Fibroblast of villous mesenchyme (primary cell): ENCODE measurements around the gene SIRT7. TPM values are rescaled to one million over a fixed set of nuclear protein-coding genes. Genes with fewer than 3 reads are reported as not detected.

Experiments
- DNase-seq: peaks from one replicate; pipeline ENCODE4 v3.0.0-alpha.2; 2010; ENCODE audit warnings: low read depth
- H3K4me3 ChIP-seq: 2 replicates; pipeline ENCODE4 v1.5.1; 2011; ENCODE audit warnings: low read depth, mild to moderate bottlenecking, low read length
- total RNA-seq: library from RNA; depleted of rRNA; stranded (reverse); fragments of >200 nt; gene quantifications from 2 replicates; pipeline ENCODE4 v1.2.3, GENCODE V29; 2012
- TF ChIP-seq, protein P1 (sequence below): IDR thresholded peaks from 2 replicates; pipeline ENCODE4 v1.5.1; 2012; ENCODE audit warnings: low read depth, mild to moderate bottlenecking, low read length; ENCODE audit not compliant: insufficient read depth

Gene SIRT7
- total RNA-seq, 1 donor: 14.7 TPM

DNA sequence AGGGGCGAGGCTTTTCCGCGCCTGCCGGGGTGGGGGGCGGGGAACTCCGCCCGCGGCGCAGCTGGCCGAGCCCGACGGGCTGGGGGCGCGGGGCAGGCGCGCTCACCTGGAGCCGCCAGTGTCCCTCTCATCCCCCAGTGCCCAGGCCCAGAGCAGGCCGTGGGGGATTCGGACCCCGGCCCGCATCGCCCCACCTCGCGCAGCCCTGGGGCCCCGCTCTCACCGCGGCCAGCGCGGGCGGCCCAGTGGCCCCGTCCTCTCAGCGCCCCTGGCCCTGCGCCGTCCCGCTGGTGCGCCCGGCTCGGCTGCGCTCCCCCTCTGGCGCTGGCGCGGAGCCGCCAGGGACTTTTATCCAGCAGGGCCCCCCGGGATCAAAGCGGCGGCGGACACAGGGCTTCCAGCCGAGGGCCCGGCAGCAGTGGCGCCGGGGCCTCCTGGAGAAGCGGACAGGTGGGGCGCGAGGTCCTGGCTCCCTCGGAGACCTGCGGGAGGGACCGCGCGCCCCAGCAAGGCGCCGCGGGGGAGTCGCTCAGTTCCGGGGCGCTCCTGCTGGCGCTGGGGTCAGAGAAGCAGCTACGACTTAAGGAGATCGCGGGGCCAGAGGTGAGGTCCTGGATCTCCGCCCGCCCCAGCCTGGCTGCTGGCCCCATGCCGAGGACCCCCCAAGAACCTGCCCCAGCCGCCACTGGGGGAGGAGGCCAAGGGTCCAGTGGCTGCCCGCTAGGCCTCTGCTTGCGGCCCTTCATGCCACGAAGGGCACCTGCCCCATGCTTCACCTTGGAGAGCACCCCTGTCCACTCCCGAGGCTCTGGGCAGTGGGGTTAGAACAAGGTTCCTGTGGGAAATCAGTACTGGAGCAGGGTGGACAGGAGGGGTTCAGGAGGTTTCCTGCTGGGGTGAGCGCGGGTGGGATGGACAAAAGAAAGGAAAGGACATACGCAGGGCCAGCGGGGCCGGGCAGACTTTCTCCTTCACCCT lies 43.8 kb upstream of the SIRT7 start:
- no peak for DNase-seq
- TF ChIP-seq, protein P1, sequence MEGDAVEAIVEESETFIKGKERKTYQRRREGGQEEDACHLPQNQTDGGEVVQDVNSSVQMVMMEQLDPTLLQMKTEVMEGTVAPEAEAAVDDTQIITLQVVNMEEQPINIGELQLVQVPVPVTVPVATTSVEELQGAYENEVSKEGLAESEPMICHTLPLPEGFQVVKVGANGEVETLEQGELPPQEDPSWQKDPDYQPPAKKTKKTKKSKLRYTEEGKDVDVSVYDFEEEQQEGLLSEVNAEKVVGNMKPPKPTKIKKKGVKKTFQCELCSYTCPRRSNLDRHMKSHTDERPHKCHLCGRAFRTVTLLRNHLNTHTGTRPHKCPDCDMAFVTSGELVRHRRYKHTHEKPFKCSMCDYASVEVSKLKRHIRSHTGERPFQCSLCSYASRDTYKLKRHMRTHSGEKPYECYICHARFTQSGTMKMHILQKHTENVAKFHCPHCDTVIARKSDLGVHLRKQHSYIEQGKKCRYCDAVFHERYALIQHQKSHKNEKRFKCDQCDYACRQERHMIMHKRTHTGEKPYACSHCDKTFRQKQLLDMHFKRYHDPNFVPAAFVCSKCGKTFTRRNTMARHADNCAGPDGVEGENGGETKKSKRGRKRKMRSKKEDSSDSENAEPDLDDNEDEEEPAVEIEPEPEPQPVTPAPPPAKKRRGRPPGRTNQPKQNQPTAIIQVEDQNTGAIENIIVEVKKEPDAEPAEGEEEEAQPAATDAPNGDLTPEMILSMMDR: no peak

DNA sequence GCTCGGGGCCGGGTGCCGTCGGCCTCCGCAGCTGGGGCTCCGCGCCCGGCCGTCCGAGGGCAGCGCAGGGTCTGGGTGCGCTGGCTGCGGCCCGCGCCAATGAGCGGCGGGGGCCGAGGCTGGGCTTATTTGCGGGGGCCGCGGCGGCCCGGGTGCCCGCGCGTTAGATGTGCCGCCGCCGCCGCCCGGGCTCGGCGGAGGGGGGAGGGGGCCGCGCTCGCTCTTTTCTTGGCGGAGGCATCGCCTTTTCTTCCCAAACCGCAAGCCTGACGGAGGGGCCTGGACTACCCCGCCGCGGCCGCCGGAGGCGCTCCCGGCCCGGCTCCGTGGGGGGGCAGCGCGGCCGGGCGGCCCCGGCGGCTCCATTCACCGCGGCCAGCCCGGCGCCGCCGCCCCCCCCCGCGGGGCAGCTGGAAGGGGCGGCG lies 43.1 kb upstream of the SIRT7 start, which contains the start of gene NOTUM:
Gene NOTUM, minus strand, starts transcription at position 101 of the 425 bp plus-strand sequence. CDS start 278 bp downstream, outside the sequence.
- DNase-seq: peak; percentile 26
- peak within 1 kb of the TSS; percentile 52 for H3K4me3 ChIP-seq
- TF ChIP-seq, protein P1: peak; percentile 21

More for the DNA sequence above, 43.8 kb upstream of the SIRT7 start:
- no peak overlapping the region for H3K4me3 ChIP-seq

DNA sequence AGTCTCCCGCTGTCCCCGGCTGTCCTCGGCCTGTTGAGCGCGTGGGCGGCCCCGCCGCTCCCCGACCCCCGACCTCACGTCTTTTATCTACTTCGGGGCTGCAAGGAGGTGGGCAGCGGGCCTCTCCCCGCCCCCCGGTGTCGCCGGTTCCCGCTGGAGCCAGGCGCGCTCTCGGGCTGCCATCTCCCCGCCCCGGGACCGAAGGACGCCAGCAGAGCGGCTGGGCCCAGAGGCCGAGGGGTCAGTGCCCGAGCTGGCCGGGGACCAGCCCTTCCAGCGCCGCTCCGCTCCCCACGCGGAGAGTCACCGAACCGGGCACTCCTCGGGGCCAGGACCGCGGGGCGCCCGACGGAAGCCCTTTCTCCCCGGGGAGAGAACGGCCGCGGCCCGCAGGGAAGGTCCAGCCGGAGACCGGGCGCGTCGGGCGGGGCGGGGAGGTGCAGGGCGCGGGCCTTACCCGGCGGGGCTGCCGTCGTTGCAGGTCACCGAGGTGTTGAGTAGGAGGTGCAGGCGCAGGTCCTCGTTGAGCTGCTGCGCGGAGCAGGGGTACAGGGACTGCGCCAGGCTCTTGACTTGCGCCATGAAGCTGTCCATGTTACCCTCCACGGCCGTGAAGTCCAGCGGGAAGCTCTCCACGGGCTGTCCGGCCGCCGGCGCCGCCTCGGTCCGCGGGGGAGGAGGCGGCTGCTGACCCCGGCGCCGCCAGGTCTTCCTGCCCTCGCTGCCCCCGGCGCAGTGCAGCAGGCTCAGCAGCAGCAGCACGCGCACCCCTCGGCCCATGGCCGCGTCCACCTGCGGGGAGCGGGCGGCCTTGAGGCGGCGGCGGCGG lies 42.4 kb upstream of the SIRT7 start:
- peak overlapping the region; percentile 52 for H3K4me3 ChIP-seq
- TF ChIP-seq, protein P1: no peak
- DNase-seq: no peak

DNA sequence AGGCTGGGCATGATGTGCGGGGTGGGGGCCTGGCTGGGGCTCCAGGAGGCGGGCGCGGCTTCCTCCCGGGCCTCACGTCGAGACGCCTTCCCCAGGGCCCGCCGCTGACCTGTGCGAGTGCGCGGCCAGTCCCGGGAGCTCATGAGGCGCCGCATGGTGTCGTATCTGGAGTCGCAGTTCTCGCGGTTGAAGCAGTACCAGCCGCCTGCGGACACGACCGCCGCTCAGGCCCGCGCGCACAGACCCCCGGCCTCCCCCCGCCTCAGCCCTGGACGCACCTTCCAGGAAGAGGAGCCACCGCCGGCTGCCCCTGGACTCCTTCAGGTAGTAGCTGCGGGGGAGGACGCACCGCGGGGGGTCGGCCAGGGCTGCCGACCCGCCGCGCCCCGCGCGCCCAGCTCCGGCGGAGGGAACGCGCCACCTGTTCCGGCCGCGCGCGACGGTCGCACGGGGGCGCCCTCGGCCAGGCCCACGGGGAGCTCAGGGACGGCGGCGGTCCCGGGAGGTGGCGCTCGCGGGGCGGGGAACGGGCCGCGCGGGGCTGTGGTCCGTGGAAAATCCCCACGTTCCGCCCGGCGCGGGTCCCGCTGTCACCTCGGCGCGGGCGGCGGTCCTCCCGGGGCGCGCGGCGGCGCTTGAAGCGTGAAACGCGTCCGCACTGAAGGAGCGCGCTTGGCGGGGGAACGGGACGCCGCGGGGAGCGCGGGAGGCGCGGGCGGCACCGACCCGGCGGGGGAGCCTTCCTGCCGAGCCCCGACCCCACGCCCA lies 41.6 kb upstream of the SIRT7 start:
- DNase-seq: peak; percentile 59
- TF ChIP-seq, protein P1: peak; percentile 47
- H3K4me3 ChIP-seq: peak overlapping the region; percentile 52

DNA sequence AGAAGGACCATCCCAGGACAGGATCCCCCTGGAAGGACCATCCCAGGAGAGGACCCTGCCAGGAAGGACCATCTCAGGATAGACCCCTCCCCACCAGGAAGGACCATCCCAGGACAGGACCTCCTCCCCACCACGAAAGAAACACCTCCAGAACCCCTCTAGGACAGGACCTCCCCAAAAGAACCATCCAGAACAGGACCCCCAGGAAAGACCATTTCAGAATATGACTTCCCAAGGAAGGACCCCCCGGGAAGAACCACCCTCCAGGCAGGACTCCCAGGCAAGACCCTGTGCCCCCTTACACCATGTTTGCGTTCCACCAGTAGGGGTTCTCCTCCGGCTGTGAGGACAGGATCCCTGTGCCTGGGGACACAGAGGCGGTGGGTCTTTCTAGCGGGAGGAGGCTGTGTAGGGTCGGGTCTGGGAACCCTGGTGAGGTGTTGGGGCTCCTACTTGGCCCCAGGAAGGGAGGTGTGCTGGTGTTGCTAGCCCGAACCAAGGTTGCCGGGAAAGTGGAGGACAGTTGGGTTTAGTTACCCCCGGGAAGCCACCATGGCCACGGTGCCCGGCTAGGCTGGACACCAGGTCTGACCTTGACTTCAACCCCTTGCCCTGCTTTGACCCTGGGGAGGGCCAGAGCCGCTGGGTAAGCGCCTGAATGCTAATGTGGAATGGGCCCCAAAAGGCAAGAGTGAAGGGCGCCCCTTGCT lies 40.8 kb upstream of the SIRT7 start:
- DNase-seq: no peak
- H3K4me3 ChIP-seq: no peak overlapping the region
- TF ChIP-seq, protein P1: no peak
